ACC112 (cell line): ENCODE measurements around the gene MGAT5B.
"Not testable (repeated sequence)": the region's sequence is repeated elsewhere in the genome, so short reads cannot be mapped to it uniquely, and the experiment has no call there.

ENCODE experiments used
- H2AFZ ChIP-seq: fragments of 200-600 bp; sonication (generic); one replicate; pipeline ENCODE4 v1.6.0; 2017; ENCODE audit warnings: antibody characterized with exemption, low read length; ENCODE audit not compliant: unreplicated experiment
- H3K27ac ChIP-seq: fragments of 200-600 bp; sonication (generic); 2 replicates; pipeline ENCODE4 v1.5.1; 2014; ENCODE audit warnings: low read depth, mild to moderate bottlenecking, antibody characterized with exemption, low read length, moderate library complexity
- H3K27me3 ChIP-seq: fragments of 200-600 bp; sonication (generic); 2 replicates; pipeline ENCODE4 v1.6.1; 2014; ENCODE audit warnings: mild to moderate bottlenecking, antibody characterized with exemption, low read length, moderate library complexity, mixed read lengths; ENCODE audit not compliant: insufficient read depth
- H3K36me3 ChIP-seq: fragments of 200-600 bp; sonication (generic); 2 replicates; pipeline ENCODE4 v1.6.1; 2016; ENCODE audit warnings: mild to moderate bottlenecking, antibody characterized with exemption, low read length, moderate library complexity, mixed read lengths; ENCODE audit not compliant: insufficient read depth
- H3K4me1 ChIP-seq: fragments of 200-600 bp; sonication (generic); one replicate; pipeline ENCODE4 v1.6.1; 2016; ENCODE audit warnings: low read length, mixed read lengths; ENCODE audit not compliant: insufficient read depth, unreplicated experiment, control insufficient read depth
- H3K4me3 ChIP-seq: fragments of 200-600 bp; sonication (generic); 2 replicates; pipeline ENCODE4 v1.5.1; 2014; ENCODE audit warnings: mild to moderate bottlenecking, low read depth, low read length
- H3K79me2 ChIP-seq: fragments of 200-600 bp; sonication (generic); one replicate; pipeline ENCODE4 v1.6.0; 2016; ENCODE audit warnings: low read length; ENCODE audit not compliant: control insufficient read depth, unreplicated experiment, insufficient read depth

MGAT5B gene

GRCh38 chr17:76833747-76834146 is 34.5 kb upstream of the MGAT5B start:
- H3K4me1 ChIP-seq = no peaks in the 10 kb centered on the region
- H2AFZ ChIP-seq = no peak overlapping the region
- no peak overlapping the region for H3K4me3 ChIP-seq
- peaks cover 26% of the 10 kb centered on the region for H3K27me3 ChIP-seq
- H3K36me3 ChIP-seq = no peaks in the 10 kb centered on the region
- H3K79me2 ChIP-seq = no peaks in the 10 kb centered on the region
- no peak overlapping the region for H3K27ac ChIP-seq

GRCh38 chr17:76834870-76835269 is 33.3 kb upstream of the MGAT5B start:
- no peak overlapping the region for H3K27ac ChIP-seq
- H3K79me2 ChIP-seq = no peaks in the 10 kb centered on the region
- H3K36me3 ChIP-seq = no peaks in the 10 kb centered on the region
- no peak overlapping the region for H3K4me3 ChIP-seq
- H2AFZ ChIP-seq = no peak overlapping the region
- H3K27me3 ChIP-seq = peaks cover 24% of the 10 kb centered on the region
- no peaks in the 10 kb centered on the region for H3K4me1 ChIP-seq

- H2AFZ ChIP-seq = no peak overlapping the region
- peaks cover 3% of the 10 kb centered on the region for H3K4me1 ChIP-seq
- no peak overlapping the region for H3K27ac ChIP-seq
- H3K79me2 ChIP-seq = no peaks in the 10 kb centered on the region
- H3K36me3 ChIP-seq = no peaks in the 10 kb centered on the region
- peaks cover 40% of the 10 kb centered on the region for H3K27me3 ChIP-seq
- no peak overlapping the region for H3K4me3 ChIP-seq
Observed at GRCh38 chr17:76840443-76840767, 27.8 kb upstream of the MGAT5B start.

- no peak overlapping the region for H2AFZ ChIP-seq
- no peaks in the 10 kb centered on the region for H3K36me3 ChIP-seq
- no peak overlapping the region for H3K4me3 ChIP-seq
- H3K27me3 ChIP-seq = peaks cover 43% of the 10 kb centered on the region
- no peaks in the 10 kb centered on the region for H3K79me2 ChIP-seq
- peaks cover 3% of the 10 kb centered on the region for H3K4me1 ChIP-seq
- H3K27ac ChIP-seq = no peak overlapping the region
Observed at GRCh38 chr17:76840884-76841775, 27.1 kb upstream of the MGAT5B start.

- H3K27me3 ChIP-seq = peaks cover 45% of the 10 kb centered on the region
- no peak overlapping the region for H3K27ac ChIP-seq
- no peaks in the 10 kb centered on the region for H3K36me3 ChIP-seq
- no peaks in the 10 kb centered on the region for H3K79me2 ChIP-seq
- no peak overlapping the region for H2AFZ ChIP-seq
- no peak overlapping the region for H3K4me3 ChIP-seq
- peaks cover 3% of the 10 kb centered on the region for H3K4me1 ChIP-seq
Observed at GRCh38 chr17:76841776-76842405, 26.3 kb upstream of the MGAT5B start.

- not testable (repeated sequence) for H3K36me3 ChIP-seq, H2AFZ ChIP-seq, H3K4me1 ChIP-seq, H3K79me2 ChIP-seq, H3K27ac ChIP-seq, H3K4me3 ChIP-seq
- peaks cover 54% of the 10 kb centered on the region for H3K27me3 ChIP-seq
Observed at GRCh38 chr17:76843068-76843467, 25.1 kb upstream of the MGAT5B start.

- Histone ChIP-seq H3K4me3 (no peak overlapping the region), H2AFZ (no peak overlapping the region), H3K36me3 (no peaks in the 10 kb centered on the region), H3K27ac (no peak overlapping the region), H3K4me1 (peaks cover 3% of the 10 kb centered on the region), H3K79me2 (no peaks in the 10 kb centered on the region), H3K27me3 (peaks cover 54% of the 10 kb centered on the region)
Observed at GRCh38 chr17:76843703-76844484, 24.3 kb upstream of the MGAT5B start.

GRCh38 chr17:76844485-76844829 is 23.7 kb upstream of the MGAT5B start:
- H3K4me1 ChIP-seq = peaks cover 3% of the 10 kb centered on the region
- H3K27ac ChIP-seq = no peak overlapping the region
- H3K27me3 ChIP-seq = peaks cover 54% of the 10 kb centered on the region
- no peaks in the 10 kb centered on the region for H3K79me2 ChIP-seq
- H2AFZ ChIP-seq = no peak overlapping the region
- no peaks in the 10 kb centered on the region for H3K36me3 ChIP-seq
- no peak overlapping the region for H3K4me3 ChIP-seq

GRCh38 chr17:76844846-76845245 is 23.4 kb upstream of the MGAT5B start:
- H3K4me3 ChIP-seq = no peak overlapping the region
- no peak overlapping the region for H3K27ac ChIP-seq
- H3K36me3 ChIP-seq = no peaks in the 10 kb centered on the region
- peaks cover 53% of the 10 kb centered on the region for H3K27me3 ChIP-seq
- no peak overlapping the region for H2AFZ ChIP-seq
- peaks cover 3% of the 10 kb centered on the region for H3K4me1 ChIP-seq
- H3K79me2 ChIP-seq = no peaks in the 10 kb centered on the region

GRCh38 chr17:76845541-76846017 is 22.6 kb upstream of the MGAT5B start:
- Histone ChIP-seq H3K4me3 (no peak overlapping the region), H3K27me3 (peaks cover 50% of the 10 kb centered on the region), H3K79me2 (no peaks in the 10 kb centered on the region), H3K27ac (no peak overlapping the region), H3K36me3 (no peaks in the 10 kb centered on the region), H2AFZ (no peak overlapping the region), H3K4me1 (peaks cover 3% of the 10 kb centered on the region)
